ENCODE data around the gene CYP2B6.

DNA sequence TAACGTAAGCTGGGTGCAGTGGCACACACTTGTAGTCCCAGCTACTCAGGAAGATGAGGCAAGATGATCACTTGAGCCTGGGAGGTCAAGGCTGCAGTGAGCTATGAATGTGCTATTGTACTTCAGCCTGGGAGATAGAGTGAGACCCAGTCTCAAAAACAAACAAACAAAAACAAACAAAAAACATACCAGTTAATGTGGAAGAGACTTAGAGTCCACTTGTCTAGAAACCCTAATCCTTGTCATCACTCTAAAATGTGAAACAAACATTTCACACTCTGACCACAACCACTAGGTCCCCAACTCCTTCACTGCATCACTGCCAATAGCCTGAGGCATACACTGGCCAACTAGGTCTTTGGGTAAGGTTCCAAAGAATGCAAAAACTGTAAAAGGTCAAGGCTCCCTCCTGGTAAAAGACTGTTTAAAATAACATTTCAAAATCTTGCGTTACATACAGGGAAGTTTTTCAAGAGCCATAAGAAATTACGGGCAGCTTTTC, 28.6 kb upstream of the CYP2B6 start:
- TF ChIP-seq, protein P1, sequence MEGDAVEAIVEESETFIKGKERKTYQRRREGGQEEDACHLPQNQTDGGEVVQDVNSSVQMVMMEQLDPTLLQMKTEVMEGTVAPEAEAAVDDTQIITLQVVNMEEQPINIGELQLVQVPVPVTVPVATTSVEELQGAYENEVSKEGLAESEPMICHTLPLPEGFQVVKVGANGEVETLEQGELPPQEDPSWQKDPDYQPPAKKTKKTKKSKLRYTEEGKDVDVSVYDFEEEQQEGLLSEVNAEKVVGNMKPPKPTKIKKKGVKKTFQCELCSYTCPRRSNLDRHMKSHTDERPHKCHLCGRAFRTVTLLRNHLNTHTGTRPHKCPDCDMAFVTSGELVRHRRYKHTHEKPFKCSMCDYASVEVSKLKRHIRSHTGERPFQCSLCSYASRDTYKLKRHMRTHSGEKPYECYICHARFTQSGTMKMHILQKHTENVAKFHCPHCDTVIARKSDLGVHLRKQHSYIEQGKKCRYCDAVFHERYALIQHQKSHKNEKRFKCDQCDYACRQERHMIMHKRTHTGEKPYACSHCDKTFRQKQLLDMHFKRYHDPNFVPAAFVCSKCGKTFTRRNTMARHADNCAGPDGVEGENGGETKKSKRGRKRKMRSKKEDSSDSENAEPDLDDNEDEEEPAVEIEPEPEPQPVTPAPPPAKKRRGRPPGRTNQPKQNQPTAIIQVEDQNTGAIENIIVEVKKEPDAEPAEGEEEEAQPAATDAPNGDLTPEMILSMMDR (IDR thresholded peaks at IDR 0.05) = no peak
- no peak for TF ChIP-seq POLR2A (IDR thresholded peaks at IDR 0.05)

Data from body of pancreas (tissue), 4 donors.